Skin of body (tissue), 2 donors: ENCODE data around the gene NAXE. TPM values are rescaled to one million over a fixed set of nuclear protein-coding genes. Genes with fewer than 3 reads are reported as not detected.
A peak's percentile ranks its signal among the peaks of the same experiment; 100 is the strongest.
"Not testable (repeated sequence)": the region's sequence is repeated elsewhere in the genome, so short reads cannot be mapped to it uniquely, and the experiment has no call there.

ENCODE experiments used
- DNase-seq: peaks from one replicate; lab custom pipeline; 2025; lab: John Stamatoyannopoulos, UW
- total RNA-seq: library from RNA; depleted of rRNA; stranded (reverse); fragments of >200 nt; gene quantifications from one replicate; pipeline ENCODE4 v1.2.3, GENCODE V29; 2014

Gene NAXE
- 26.1 TPM for total RNA-seq

DNA sequence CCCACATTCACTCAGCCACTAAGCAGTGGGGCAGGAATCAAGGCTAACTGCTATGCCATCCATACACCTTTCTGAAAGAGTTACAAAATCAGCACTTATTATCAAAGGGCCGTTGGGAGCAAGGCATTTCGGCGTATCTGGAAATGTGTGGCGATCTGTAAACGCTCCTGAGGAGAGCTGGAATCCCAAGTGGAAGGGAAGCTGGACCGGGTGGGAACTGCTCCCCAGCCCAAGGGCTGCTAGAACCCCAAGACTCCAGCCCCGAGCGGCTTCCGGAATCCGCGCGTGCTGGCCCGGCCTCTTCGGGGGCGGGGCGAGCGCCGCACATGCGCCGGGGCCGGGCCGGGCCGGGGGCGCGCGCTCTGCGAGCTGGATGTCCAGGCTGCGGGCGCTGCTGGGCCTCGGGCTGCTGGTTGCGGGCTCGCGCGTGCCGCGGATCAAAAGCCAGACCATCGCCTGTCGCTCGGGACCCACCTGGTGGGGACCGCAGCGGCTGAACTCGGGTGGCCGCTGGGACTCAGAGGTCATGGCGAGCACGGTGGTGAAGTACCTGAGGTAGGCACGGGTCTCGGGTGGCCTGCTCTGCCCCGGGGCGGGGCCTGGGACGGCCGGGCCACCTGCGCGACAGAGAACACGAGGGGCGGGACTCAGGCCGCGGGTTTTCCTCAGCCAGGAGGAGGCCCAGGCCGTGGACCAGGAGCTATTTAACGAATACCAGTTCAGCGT lies at the start of gene NAXE:
NAXE (plus strand) TSS at position 345 of the 726 bp plus-strand sequence; CDS start at position 374, 29 bp downstream.
- peak; percentile 15 for DNase-seq

DNA sequence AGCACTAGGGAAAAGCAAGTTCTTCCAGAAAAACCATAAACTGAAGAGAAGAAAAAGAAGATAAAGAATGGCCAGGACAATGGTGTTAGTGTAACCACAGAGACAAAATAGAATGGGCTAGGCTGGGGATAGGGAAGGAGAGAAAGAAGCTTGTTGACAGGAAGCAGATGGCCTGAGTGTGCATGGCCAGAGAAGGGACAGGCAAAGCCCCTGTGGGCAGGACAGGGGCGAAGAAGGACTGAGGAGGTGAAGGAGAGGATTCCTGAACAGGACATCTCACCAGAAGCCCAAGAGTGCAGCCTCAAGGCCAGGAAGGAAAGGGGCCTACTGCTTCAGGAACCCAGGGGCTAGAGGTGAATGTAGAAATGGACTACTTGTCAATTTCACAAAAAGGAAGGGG lies 48.5 kb upstream of the NAXE start:
- no peak for DNase-seq

DNA sequence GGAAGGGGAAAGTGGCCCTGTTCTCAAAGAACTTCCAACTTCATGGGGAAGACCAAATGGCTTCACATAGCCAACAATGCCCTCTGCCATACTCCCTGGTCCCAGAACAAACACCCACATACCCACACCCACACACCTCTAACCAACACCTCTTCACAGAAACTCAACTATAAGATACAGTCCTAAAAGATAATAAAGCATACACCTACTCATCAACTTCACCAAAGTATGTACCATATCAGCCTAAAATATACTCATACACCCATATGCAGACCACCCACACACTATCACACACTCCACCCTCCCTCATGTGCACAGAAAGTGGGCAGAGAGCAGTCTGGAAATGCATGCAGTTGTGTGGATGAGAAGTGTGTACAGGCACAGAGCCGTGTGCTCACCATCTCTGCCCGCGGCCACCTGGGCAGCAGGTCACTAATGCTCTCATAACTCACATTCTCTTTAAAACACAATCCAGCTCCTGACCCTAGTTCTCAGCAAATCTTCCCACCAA lies 46.9 kb upstream of the NAXE start:
- DNase-seq = no peak

DNA sequence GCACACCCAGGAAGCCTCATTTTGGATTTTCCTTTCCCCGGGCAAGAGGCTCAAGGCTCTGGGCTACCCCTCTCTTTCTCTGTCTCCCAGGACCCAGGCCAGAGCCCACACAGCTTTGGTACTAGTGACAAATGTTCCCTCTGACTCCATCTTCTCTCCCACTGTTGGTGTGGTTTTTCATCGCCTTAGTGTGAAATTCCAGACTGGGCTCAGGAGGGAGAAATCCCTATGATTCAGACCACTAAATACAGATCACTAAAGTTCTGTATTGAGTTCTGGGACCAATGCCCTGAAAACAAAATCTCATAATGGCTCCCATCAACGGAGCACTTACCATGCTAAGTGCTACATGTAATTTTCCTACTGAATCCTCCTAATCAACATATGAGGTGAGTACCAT lies 45.3 kb upstream of the NAXE start:
- DNase-seq = no peak

DNA sequence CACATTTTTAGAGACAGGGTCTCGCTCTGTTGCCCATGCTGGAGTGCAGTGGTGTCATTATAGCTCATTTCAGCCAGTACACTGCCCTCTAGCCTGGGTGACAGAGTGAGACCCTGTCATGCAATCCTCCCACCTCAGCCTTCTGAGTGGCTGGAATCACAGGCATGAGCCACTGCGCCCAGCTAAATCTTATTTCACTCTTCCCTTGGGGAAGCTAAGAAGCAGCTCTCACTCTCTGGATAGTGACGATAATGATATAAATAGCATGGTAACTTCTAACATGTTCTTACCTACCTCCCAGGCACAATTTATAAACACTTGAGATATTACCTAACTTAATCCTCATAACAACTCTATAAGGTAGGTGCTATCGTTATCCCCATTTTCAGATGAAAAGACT lies 44.1 kb upstream of the NAXE start:
- no peak for DNase-seq

DNA sequence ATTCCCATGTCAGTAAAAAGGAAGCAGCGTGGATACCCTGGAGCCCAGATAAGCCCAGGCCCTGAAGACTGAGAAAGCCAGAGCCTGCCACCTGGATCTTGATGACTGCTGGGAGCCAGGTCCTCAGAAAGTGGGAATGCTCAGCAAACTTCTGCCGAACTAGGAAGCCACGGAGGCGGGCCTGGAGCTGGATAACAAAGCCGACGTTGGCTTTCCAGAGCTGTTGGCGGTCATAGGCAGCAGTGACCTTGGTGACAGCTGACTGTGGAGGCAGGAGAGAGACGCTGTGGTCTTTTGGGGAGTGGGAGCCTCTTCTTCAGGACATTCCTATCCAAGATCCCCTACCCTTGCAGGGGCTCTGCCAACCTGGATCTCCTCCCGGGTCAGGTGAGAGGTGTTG lies 43.6 kb upstream of the NAXE start:
- no peak for DNase-seq

DNA sequence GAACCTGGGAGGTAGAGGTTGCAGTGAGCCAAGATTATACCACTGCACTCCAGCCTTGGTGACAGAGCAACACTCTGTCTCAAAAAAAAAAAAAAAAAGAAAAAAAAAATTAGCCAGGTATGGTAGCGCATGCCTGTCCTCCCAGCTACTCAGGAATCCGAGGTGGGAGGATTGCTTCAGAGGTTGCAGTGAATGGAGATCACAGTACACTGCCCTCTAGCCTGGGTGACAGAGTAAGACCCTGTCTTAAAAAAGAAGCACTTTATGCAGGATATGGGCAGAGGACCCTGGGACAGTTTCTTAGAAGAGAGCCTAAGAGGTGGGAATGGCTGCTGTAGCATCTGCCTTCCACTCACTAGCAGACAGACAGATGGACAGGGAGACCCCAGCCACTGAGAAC lies 42.2 kb upstream of the NAXE start:
- no peak for DNase-seq

DNA sequence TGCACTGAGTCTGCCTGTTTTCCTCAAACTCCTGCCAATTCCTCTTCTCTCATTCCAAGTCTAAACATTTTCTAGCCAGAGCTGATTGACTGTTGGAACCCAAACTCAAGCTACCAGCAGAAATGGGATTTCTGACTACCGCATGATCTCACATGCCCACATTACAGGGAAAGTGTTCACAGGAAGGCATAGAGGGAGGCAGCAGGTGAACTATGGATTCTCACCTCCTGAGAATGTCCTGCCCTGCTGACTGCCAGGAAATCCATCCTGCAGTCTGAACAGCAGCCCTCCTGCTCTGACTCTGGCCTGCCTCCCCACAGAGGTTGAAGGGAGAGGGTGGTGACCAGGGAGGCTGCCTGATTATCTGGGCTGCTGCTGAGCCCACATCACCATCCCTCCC lies 41.7 kb upstream of the NAXE start:
- no peak for DNase-seq

DNA sequence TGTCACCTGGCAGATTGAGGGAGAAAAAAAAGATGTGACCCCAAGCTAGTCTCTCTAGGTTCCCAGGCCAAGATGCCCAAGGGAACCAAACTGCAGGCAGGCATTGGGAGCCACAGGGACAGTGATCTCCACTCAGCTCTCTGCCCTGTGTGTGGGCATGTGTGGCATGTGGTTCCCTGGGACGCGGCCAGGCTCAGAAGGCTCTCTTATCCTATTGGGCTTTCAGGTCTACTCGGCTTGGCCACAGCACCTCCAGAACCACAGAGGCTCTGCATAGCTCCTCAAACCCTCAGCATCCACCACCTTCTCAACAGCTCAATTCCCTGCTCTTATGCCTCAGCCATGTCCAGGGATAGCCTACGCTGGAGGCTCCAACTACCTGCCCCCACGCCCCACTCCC lies 41.2 kb upstream of the NAXE start:
- DNase-seq = no peak

DNA sequence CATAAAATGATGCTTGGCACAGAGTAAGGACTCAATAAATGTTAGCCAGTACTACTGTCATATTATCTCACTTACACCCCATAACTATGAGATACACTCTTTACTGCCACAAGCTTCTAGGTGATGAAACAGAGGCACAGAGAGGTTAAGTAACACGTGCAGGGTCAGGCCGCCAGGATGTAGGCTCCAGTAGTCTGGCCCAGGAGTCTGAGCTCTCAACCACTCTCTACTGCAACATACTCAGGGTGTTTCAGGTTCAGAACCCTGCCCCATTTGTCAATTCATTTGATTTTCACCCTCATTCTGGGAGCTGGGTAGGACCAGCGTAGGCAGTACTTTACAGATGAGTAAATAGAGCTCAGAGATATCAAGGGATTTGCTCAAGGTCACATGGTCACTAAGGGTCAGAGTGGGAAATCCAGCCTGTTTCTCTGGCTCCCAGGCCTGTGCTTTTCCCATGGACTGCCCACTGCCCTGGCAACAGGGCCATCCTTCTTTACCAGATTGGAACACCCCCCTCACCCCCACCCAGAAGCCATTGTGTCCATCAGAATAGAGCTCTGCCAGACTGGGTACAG lies 40.4 kb upstream of the NAXE start:
- DNase-seq = no peak

DNA sequence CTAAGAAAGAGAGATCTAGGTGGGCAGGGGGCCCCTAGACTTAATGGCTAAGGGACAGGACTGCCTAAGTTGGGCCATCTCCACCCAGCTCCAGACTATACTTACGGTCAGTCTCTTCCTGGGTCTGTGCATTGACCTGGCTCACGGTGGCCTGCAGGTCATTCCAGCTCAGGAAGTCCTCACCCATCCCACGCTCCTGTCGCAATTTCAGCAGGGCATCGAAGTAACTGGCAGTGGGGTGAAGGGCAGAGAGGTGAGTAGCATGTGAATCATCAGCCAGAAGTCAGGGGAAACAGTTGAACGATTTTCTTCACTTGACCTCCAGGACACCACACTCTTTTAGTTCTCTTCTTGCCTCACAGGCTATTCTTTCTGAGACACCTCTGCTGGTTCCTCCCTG lies 39.7 kb upstream of the NAXE start:
- DNase-seq = no peak

DNA sequence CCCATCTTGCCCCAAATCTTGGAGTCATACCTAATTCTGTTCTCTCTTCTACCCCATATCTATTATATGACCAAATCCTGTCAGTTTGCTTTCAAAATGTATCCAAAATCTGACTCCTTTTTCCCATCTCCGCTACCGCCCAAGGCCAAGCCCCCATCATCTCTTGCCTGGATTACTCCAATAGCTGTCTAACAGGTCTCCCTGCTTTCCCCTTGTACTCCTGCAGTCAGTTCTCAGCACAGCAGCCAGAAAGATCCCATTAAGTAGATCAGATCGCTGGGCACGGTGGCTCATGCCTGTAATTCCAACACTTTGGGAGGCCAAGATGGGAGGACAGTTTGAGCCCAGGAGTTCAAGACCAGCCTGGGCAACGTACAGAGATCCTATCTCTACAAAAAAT lies 39.1 kb upstream of the NAXE start:
- DNase-seq = no peak

DNA sequence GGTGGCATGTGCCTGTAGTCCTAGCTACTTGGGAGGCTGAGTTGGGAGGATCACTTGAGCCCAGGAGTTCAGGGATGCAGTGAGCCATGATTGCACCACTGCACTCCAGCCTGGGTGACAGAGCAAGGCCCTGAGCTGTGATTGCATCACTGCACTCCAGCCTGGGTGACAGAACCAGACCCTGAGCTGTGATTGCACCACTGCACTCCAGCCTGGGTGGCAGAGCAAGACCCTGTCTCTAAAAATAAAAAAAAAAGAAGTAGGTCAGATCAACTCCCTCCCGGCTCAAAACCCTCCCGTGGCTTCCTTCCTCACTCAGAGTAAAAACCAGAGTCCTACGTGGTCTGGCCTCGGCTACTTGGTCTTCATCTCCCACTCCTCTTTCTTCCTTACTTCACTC lies 38.6 kb upstream of the NAXE start:
- not testable (repeated sequence) for DNase-seq

DNA sequence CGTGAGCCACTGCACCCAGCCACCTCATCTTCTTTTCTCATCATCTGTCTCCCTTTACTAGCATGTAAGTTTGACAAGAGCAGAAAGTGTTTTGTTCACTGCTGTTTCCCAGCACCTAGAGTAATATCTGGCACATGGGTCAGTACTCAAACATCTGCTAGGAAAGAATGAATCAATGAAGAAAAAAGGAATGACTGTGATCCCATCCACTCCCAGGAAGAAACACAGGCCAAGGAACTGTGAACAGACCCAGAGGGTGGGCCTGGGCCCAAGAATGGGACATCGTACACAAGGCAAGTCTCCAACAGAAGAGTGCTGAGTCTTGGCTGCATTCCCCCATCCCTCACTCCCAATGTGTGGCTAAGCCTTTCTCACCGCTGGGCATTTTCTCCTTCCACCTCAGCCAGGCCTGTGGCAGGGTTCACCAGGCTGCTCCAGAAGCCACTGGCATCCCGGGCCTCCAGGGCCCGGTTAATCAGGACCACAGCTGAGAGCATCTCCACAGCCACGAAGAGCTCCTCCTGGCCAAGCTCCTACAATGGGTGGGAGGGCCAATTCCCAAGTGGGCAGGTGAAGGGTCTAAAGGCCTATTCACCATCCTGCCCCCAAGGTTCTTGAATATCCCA lies 37.6 kb upstream of the NAXE start:
- no peak for DNase-seq

DNA sequence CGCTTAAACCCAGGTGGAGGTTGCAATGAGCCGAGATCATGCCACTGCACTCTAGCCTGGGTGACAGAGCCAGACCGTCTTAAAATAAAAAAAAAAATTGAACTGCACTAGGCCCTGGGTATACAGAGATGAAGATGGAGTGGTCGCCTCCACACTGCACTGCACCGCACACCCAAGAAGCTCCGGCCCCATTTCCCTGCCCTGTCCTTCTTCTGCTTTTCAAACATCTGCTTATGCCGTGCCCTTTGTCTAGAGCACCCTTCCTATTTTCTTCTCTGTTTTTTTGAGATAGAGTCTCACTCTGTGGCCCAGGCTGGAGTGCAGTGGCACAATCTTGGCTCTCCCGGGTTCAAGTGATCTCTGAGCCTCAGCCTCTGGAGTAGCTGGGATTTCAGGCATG lies 36.6 kb upstream of the NAXE start:
- DNase-seq = no peak

DNA sequence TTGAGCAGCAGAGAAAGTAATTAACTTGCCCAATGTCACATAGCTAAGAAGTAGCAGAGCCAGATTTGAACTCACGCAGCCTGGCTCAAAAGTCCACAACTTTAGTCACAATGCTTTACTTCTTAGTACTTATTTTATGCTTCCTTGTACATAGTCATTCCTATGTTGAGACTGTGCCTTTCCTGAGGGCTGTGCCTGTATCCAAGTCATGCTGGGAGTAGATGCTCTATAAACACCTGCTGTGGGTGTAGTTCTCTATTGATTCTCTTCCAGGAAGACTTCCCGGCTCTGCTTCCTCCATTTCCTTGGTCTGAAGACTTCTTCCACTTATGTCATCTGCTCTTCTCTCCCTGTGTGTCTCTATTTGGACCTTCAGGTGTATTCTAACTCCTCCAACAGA lies 35.9 kb upstream of the NAXE start:
- no peak for DNase-seq

DNA sequence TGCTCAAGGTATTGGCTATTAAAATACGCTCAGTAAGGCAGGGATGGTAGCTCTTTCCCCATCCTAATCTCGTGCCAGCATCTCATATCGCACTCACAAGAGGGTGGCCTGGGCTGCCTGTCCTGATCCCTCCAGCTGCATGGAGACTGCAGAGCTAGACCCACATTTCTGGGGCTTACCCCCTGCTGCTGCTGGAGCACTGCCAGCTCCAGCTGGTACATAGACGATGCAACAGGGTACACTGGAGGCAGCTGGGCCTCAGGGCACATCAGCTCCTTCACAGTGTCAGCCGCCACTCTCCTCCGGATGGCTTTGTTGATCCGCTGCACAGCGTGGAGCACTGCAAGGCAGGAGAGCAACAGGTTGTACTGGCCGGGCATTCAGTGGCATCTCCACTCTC lies 35.2 kb upstream of the NAXE start:
- DNase-seq = no peak

DNA sequence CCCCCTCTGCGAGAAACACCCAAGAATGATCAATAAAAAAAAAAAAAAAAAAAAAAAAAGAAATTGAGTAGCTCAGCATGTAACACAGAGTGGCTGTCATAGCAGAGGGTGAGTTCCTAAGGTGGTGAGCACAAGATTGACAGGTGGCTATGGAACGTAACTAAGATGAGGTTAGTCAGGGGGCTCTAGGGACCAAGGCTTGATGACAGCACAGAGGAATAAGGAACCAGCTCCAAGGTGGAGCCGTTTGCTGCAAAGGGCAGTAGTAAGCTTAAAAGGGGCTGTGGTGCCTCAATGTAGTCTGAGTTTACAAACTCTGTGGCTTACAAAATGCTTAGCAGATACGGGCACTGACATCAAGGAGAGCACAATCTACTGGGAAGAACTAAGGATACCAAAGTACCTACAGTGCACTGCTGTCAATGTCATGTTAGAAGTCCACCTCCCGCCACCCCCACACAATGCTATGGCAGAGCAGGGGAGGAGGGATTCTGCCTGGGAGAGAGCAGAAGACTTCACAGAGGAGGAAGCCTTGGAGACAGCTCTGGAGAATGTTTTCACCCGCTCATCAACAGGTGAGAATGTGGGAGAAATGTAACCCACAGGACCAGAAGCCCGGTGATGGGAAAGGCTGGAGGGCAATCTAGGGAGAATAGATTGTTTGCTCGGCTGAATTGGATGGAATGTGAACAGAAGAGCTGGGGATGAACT lies 32.3 kb upstream of the NAXE start:
- no peak for DNase-seq

DNA sequence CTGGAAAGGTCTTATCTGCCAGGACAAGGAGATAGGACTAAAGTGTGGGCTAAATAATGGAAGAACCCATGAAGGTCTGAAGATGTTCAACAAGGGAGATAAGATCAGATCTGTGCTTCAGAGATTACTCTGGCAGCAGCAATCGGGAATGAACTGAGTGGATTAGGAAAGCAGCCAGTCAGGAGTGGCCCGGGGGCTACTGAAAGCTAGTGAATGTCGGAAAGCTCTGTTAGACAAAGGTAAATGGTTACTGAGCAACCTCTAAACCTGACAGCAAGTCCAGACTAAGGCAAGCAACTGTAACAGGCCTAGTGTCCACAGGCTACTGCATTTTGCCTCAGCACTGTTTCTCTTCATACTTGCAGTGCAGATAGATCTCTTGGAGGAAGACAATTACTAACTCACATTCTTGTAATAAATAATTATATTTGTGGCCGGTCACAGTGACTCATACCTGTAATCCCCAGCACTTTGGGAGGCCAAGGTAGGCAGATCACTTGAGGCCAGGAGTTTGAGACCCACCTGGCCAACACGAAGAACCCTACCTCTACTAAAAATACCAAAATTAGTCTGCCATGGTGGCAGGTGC lies 31.7 kb upstream of the NAXE start:
- DNase-seq = no peak

DNA sequence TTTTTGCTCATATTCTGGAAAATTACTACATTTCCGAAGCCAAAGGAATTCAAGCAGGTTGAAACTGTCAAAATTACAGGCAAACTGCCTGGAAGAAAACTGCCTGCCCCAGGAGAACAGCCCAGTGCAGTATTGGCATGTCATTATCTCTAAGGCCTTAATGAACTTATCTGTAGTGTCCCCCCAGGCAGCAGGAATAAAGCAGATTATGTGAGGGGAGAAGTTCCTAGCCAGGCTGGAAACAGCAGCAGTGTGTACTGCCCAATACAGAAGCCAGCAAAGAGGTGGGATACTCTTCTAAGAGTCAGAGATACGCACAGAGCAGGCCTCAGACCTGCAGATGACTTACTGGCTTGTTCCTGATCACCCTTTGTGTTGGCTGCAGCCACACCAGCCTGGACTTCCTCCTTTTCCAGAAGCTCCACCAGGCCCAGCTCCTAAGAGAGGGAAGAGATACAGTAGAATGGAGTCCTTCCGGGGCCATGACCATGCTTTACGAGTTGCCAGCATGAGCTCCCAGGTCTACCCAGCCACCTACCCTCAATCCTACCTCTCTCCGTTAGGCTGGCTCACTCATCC lies 30.9 kb upstream of the NAXE start:
- DNase-seq = no peak

DNA sequence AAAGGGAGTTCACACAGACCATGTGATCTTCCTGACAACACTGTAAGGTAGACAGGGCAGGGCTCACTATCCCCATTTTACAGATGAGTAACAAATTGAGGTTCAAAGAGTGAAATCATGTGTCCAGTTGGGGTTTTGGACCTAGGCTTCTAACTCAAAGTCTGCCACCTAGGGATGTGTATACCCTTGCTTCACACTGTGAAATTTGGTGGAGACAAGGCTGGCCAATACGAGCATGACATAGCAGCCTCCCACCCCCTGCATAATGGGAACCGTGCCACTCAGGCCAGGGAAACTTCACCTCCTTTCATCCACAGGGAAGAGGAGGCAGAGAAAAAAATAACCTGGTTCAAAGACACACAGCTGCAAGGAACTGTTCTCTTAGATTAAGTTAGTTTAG lies 26.1 kb upstream of the NAXE start:
- no peak for DNase-seq

DNA sequence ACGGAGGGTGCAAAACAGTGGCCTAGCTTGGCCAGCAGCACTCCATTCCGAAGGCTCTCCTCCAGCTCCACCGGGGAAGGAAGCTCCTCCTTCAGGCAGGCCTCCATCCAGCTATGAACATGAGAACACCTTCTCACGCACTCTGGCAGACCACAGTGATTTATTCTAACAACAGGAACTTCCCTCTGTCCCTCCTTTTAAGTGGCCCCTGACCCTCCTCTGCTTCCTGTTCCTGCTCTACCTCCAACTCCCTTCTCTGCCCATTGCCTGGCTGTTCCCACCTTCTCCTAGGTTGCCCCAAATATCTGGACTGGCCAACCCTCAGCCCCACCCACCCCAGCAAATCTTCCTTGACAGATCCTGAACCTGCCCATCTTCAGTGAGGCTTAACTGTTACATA lies 25.1 kb upstream of the NAXE start:
- DNase-seq = no peak
